GM18858 (cell line): ENCODE results near the gene PVALEF.

Experiments used
- ATAC-seq: cut with Tn5 transposase; IDR thresholded peaks from one replicate; pipeline ENCODE4 v1.9.1; 2021; ENCODE audit not compliant: unreplicated experiment

Gene PVALEF

DNA sequence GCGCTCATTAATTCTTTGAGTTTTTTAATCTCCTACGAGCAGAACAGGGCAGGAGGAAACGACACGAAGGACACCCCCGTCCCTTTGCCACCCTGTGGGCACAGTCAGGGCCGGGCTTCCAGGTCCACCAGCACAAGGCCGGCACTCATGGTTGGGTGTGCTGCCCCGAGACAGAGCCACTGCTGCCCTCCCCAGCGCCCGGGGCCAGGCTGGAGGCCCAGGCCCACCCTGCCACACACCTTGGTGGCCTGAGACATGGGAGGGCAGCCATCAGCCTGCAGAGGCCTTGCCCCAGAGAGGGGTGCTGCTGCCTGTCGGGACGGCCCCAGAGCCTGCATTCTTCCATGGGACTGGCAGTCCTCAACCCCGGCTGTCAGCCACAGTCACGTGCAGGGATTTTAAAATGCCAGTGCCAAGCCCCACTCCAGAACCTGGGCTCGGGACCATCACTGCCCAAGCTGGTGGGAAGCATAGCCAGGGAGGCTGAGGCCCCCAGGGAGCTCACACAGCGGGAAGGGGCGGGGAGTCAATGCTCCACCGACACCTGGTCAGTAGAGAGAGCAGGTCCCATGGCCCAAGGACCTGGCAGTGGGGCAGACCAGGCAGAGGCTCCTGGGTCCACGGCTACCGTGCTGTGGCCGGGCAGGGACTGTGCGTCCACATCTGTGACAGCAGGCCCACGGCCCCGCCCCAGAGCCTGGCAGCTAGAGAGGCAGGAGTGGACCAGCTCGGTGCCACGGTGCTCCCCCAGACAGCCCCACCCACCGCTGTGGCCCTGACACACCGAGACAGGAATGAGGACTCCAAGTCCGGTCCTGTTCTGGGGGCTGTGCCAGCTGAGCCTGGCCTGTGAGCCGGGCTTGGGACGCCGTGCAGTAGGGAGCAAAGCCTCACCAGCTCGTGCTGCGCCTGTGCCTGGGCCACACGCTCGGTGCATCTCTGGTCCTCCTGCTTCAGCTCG lies 29.9 kb downstream of the PVALEF start:
- no peak for ATAC-seq

DNA sequence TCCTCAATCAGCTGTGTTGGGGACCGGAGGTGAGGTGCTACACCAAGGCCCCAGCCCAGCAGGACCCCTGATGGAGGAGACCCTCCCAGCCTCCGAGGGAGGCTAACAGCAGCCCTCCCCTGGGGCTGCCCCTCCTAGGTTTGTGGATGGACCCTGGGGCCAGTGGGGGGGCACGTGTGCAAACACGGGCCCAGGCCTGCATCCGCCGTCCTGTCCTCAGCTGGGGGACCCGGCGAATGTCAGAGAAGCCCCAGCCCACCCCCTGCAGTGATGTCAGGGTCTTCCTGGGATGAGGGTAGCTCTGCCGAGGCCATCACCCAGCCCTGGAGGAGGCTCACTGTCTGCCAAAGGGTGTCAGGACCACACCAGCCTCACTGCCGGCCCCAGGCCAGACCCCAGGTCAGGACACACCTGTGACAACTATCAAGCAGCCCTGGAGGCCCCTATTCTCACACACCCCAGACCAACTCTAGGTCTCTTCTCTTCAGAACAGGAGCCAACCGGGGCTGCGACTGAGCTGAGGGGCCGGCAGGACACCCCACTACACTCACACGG lies 30.7 kb downstream of the PVALEF start:
- no peak for ATAC-seq

DNA sequence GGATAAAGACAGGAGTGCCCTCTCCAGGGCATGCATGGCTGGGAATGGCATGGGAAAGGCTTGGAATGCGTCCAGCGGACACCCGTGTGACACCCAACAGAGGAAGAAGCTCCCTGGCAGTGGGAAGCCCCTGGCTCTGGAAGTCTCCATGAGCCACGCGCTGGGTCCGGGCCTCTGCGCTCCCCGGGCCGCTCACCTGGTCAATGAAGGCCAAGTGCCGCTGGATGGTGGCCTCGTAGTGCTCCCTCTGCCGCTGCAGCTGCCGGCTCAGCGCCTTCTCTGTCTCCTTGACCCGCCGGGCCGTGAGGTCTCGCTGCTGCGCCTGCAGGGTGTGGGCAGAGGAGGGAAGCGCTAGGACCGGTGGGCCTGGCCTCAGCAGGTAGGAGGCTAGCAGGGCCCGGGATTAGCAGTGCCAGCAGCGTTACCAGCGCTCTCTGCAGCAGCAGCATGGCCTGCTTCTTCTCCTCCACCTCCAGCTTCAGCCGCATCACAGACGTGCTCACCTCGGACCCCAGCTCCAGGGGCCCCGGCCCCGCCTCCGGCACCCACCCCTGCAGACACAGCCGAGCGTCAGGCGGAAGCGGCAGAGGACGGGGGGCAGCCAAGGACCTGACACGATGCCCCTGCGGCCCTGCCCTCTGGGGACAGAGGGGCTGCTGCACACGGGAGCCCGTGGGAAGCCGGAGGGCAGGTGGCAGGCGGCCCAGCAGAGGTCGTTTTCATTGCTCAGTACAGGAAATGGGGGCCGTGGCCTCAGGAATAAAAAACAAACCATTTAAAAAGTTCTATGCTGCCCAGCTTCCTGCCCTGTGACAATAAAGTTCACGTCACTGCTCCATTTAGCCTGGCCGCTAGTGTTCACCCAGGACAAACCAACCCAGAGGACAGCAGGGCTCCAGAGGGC lies 31.4 kb downstream of the PVALEF start:
- no peak for ATAC-seq

DNA sequence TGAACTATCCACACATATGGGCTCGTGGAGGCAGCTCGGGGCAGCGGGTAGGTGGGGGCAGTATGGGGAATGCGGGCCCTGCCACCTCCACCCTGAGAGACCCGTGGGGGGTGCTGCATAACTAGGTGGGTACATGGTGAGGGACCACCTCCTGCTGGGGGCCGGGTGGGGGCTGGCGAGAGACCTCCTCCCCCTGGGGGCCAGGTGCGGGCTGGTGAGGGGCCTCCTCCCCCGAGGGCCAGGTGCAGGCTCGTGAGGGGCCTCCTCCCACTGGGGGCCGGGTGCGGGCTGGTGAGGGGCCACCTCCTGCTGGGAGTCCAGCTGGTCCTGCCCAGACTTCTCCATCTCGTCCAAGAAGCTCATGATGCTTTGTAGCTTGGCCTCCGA lies 32.1 kb downstream of the PVALEF start:
- no peak for ATAC-seq

DNA sequence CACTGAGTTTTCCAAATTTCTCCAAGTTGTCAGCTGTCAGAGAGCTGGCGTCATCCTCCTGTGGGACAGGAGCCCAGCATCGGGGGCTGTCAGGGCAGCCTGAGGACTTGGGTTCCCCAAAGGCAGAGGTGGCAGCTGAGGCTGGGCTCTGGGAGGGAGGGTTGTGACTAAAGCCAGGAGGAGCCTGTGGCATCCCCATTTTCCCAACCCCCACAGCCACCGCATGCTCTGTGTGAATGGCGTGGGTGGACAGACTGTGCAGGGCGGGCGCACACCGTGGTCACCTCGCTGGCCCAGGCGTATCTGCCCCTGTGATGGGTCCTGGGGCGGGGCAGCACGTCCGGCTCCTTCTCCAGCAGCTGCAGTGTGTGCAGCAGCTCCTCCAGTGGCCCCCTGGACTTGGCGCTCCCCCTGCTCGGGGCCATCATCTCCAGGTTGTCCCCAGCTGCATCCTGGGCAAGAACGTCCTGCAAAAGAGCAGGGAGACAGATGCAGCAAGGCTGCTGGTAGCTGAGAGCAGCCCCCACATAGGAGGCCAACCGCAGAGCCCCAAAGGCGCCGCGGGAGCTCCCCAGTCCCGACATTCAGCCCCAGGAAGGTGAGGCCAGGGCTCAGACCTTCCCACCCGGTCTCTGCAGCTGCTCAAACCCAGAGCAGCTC lies 32.7 kb downstream of the PVALEF start:
- ATAC-seq: no peak

DNA sequence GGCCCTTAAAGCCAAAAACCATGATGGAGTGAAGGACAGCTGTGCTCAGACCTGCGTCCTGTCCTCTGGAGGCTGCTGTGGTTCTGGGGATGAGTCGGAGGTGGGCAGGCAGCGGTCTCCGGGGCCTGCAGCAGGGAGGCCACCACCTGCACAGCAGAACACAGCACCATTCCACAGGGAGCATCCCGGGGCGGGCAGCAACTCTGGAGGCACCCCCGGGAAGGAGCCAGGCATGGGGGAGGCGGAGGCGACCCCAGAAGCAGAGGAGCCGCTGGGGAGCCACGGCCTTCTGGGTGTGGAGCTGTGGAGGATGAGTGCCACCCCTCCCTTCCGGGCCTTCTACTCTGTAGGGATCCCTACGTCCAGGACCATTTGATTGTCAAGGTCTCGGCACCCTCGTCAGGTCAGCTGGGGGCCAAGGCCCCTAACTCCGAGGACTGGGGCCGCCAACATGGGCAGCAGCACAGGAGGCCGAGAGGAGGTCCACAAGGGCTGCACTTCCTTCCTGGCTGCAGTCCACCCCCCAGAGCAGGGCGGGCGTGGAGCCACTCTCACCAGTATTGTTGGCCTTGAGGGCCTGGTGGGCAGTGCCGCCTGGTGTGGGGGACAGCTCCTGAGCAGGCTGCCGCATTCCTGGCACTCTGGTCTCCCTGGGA lies 33.6 kb downstream of the PVALEF start:
- no peak for ATAC-seq

DNA sequence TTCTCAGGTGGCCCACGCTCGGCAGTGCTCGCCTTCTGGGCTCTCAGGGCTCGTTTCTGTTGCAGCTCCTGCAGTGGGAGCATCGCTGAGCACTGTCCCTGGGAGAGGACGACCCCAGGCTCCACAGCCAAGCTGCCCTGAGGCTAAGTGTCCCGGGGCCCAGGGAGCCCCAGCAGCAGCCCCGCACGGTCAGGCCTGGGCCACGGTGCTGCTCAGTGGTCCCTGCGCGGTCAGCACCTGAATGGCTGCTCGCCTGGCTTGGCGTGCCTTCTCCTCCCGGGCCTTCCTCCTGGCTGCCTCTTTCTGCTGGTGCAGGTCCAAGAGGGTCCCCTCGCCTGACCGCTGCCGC lies 34.1 kb downstream of the PVALEF start:
- ATAC-seq: no peak

DNA sequence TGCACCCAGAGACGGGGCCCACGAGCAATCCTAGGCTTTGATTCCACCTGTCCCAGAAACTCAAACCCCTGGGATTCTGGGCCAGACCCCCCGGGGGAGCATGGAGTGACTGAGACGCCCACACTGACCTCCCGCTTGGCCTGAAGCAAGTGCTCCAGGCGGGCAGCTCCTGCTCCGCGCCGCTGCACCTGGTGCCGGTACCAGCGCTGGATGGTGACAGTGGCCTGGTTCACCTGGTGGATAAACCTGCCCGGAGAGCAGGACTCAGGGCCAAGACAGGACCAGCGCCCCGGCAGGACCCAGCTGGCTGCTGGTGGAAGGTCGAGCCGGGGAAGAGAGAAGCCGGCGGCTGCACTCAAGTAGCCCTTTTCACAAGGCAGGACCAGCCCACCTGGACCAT lies 34.9 kb downstream of the PVALEF start:
- no peak for ATAC-seq

DNA sequence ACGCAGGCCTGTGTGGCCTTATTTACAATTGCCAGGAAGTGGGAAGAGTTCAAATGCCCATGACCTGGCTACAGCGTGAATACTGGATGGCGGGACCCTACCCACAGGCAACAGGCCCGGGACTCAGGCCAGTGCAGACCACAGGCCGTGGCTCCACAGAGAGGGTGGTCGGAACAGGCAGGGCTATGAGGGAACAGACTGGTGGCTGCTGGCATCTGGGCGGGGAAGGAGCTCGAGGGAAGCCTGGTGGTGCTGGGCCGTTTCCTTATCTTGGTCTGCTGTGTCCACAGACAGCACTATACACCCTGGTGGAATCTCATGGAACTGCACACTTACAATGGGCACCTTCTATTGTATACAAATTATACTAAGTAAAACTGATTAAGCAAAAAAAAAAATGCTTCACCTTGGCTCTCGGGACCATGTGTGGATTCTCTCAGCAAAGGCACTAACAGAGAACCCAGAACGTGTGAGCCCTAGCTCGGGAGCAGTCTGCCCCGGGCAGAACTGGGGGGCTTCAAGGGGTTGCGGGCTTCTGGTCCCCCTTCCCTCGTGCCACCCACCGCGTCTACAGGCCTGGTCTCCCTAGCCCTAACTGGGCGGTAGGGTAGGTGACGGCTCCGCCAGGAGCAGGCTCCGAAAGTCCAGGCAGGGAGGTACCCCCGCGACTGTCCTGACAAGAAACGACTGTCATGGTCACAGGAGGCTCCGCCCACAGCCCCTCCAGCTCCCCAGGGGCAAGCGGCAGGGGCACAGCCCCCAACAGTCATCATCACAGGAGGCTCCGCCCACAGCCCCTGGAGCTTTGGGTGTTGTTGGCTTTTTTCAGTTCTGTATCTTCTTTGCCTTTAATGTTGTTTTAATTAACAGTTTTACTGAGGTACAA lies 35.6 kb downstream of the PVALEF start:
- no peak for ATAC-seq

DNA sequence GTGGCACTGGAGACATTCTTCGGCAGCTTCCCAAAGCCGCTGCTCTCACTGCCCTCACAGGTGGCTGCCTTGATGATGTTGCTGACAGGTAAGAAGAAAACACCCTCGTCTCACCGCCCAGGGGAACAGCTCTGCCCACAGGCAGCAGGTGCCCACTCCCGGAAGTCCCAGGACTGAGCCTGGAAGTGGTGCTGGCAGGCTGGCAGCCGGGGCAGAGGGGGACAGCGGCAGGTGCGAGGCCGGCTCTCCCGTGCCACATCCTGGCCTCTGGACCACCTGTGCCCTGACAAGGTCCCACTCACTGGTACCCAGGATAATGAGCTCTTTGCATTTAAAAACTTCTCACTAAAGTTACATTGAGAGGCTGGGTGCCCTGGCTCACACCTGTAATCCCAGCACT lies 37.0 kb downstream of the PVALEF start:
- no peak for ATAC-seq

DNA sequence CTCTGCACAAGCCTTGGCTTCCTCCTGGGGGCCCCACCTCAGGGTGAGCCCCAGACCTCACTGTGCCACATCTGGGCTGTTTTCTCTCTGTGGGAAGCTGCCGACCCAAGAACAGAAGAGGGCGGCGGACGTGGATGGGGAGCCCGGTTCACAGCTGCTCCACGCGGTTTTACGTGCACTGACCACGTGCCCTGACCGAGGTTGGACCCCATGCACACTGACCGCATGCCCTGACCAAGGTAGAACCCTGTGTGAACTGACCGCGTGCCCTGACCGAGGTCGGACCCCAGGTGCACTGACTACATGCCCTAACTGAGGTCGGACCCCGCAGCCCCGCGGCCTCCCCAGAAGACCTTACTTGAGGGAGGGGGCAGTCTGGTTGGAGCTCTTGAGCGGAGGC lies 37.8 kb downstream of the PVALEF start:
- no peak for ATAC-seq

DNA sequence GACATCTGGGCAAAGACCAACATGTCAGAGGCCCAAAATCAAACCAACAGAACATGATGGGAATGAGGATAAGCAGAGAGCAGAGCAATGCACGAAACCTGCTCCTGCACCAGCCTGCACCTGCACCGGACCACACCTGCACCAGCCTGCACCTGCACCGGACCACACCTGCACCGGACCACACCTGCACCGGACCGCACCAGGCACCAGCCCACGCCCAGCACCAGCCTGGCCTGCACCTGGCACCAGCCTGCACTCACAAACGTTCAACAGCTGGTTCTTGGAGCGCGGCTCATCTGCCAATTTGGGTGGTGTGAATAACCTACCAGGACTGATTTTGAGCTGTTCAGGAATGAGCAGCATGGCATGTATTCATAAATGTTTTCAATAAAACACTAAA lies 39.3 kb downstream of the PVALEF start:
- no peak for ATAC-seq

DNA sequence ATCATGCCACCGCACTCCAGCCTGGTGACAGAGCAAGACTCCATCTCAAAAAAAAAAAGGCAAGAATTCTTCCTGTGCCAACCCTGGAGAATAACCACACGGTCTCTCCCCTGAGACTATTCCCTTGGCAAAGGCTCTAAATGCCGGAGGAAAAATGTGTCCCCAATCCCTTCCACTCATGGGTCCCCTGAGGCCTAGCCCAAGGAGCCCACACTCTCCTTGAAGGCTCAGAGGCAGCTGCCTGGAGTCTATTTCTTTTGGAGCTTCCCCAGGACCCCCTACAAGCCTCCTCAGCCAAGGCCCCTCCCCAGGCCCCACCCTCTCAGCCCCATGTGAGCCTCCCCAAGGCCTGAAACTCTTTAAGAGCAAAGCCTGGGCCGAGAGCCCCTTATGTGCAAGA lies 40.9 kb downstream of the PVALEF start:
- ATAC-seq: no peak

DNA sequence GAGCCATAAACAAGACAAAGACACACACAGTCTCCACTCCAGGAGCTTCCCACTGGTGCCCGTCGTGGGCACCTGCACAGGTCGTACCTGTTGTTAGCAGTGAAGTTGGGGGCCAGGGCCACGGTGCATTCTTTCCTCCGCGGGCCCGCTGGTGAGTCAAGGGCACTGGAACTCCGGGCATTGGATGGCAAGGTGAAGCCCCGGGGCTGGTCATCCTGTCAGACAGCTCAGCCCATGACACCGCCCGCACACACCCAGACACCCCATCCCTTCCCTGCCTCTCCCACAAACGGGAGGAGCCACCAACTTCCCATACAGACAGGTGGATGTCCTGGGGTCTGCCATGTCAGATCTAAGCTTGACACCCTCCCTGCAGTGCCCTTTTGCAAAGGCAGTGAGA lies 41.4 kb downstream of the PVALEF start:
- ATAC-seq: no peak

DNA sequence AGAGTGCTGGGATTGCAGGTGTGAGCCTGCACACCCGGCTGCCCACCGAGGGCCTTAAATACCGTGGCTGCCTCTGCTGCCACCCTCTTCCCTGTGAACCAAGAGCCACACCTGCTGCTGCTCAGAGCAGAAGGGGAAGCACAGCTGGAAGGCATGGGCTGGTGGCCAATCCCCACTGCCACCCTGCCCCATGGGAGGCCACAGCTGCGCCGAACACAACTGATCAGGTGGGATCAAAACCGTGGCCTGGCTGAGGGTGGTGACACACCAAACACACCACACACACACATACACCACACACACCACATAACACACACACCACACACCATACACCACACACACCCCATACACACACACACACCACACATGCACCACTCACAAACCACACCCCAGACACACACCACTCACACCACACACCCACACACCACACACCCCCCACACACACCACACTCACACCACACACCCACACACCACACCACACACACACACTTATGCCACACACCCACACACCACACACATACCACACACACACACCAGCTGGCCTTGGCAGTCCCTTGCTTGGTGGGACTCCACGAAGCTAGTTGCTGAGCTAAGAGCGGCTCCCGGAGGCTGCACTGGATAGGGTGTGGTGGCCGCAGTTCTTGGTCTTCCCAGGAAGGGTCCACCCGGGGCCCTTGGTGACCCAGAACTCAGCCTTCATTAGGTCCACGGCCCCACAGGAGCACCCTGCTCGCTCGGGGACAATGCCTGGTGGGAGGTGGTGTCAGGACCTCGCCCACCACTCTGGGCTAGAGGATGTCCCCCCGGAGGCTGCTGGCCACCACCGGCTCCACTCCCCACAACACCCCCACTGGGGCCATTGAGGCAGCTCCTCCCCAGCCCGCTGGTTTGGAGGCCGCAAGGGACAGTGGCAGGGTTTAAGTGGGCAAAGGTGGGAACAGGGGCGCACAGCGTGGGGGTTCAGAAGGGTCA lies 42.6 kb downstream of the PVALEF start:
- no peak for ATAC-seq

DNA sequence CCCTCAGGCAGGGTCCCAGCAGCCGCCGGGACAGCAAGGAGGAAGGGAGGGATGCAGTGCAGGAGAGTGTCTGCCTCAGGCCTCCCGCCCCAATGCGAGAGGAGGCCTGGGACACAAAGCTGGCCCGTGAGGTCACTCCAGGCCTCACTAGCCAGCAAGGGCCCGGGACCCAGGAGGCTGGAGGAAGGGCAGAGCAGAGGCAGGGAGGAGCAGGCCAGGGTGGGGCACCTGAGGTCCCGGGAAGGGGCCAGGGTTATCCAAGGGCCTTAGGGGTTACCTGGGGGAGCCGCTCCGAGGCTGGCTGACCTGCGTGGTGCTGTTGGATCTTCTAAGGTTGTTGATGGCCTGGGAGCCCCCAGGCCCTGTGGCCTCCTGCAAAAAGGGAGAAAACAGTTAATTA lies 43.3 kb downstream of the PVALEF start:
- ATAC-seq: no peak

DNA sequence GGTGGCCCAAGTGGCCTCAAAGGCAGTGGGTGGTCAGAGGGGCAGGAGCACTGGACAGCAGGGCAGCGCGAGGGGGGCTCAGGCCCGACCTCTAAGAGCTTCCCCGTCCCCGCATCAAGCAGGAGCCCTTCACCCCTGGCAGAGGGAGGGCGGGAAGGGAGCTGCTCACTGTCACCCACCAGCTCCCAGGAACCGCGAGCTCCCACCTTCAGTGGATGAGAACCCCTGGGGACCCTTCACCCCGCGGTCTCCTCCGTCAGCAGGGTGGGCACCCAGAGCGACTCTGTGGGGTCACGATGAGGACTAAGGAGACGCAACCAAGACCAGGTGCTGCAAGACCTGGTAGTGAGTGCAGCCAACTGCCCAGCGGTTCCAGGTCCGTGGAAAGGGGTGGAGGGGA lies 43.8 kb downstream of the PVALEF start:
- ATAC-seq: no peak

DNA sequence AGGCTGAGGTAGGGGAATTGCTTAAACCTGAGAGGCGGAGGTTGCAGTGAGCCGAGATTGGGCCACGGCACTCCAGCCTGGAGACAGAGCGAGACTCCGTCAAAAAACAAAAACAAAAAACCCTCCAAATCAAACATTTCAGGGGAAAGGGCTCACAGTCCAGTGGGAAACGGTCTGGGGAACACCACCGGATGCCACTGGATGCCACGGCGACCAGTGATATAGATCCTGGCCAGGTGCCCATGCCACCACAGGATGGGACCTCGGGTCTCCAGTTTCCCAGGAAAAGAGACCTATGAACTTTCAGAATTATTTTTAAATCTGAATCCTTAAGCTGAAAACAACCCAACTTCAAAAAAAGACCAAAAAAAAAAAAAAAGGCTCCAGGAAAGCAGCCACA lies 45.2 kb downstream of the PVALEF start:
- no peak for ATAC-seq

DNA sequence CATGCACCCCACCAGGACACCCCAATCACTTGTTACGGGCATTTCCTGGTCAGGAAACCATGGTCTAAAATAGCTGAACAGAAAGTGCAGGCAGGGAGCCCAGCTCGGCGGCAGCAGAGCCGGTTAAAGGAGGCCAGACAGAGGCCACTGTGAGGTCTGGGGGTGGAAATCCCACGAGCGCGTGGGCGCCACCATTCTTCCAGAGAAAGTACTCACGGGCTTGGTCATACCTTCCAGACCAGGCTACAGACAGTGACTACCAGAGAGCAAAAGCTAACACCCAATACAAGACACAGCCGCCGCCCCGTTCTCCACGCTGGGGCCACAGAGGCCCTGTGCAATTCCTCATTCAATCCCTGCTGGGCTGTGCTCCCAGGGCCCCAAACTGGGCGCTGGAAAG lies 45.6 kb downstream of the PVALEF start:
- ATAC-seq: no peak
